CD8-positive, alpha-beta memory T cell (primary cell): ENCODE results near the gene P2RX4. TPM values are rescaled to one million over a fixed set of nuclear protein-coding genes. Genes with fewer than 3 reads are reported as not detected.
"Not testable (repeated sequence)": the region's sequence is repeated elsewhere in the genome, so short reads cannot be mapped to it uniquely, and the experiment has no call there.

ENCODE experiments used
- CTCF ChIA-PET: fragments of 350-600 bp; sonication (Branson Sonifier 250); formaldehyde crosslinking; loops from one replicate; lab custom pipeline; 2021; ENCODE audit warnings: antibody characterized with exemption; lab: Charles Lee
- POLR2A ChIA-PET: fragments of 350-600 bp; sonication (Branson Sonifier 250); formaldehyde crosslinking; loops from one replicate; lab custom pipeline; 2021; ENCODE audit warnings: antibody characterized with exemption; lab: Charles Lee
- DNase-seq, 5 donors: peaks; one replicate each; pipeline versions ENCODE4 v3.0.0 to v3.0.0-alpha.2; 2020 to 2022; ENCODE audit warnings: mixed read lengths in 1 of 5
- H3K27ac ChIP-seq: one replicate; pipeline ENCODE4 v1.7.0; 2013; ENCODE audit warnings: low read depth, mild to moderate bottlenecking, low read length, moderate library complexity
- H3K27me3 ChIP-seq: 2 replicates; pipeline ENCODE4 v1.7.0; 2013; ENCODE audit warnings: low read length, mild to moderate bottlenecking; ENCODE audit not compliant: insufficient read depth, poor library complexity, severe bottlenecking
- H3K36me3 ChIP-seq: 2 replicates; pipeline ENCODE4 v1.7.0; 2013; ENCODE audit warnings: mild to moderate bottlenecking, low read length, moderate library complexity; ENCODE audit not compliant: insufficient read depth
- H3K4me1 ChIP-seq: 2 replicates; pipeline ENCODE4 v1.7.0; 2013; ENCODE audit warnings: mild to moderate bottlenecking, low read length, moderate library complexity; ENCODE audit not compliant: insufficient read depth
- H3K4me3 ChIP-seq: 2 replicates; pipeline ENCODE4 v1.7.0; 2013; ENCODE audit warnings: mild to moderate bottlenecking, low read length
- H3K9me3 ChIP-seq: 2 replicates; pipeline ENCODE4 v1.7.0; 2013; ENCODE audit warnings: mild to moderate bottlenecking, low read length
- H3K27ac Mint-ChIP-seq, 8 donors: one replicate each; pipeline ENCODE4 v1.8.0; 2020 to 2021; ENCODE audit warnings: mixed read lengths in 8 of 8, mild to moderate bottlenecking in 6 of 8, inconsistent platforms in 3 of 8, moderate library complexity in 3 of 8
- H3K27me3 Mint-ChIP-seq, 2 donors: one replicate each; pipeline ENCODE4 v1.8.0; 2020 to 2021; ENCODE audit warnings: mixed read lengths in 2 of 2, mild to moderate bottlenecking in 1 of 2, moderate library complexity in 1 of 2
- H3K36me3 Mint-ChIP-seq, 3 donors: one replicate each; pipeline ENCODE4 v1.8.0; 2020 to 2021; ENCODE audit warnings: mixed read lengths in 3 of 3, inconsistent platforms in 1 of 3, mild to moderate bottlenecking in 1 of 3
- H3K4me1 Mint-ChIP-seq, 3 donors: one replicate each; pipeline ENCODE4 v1.8.0; 2020 to 2021; ENCODE audit warnings: mixed read lengths in 3 of 3, inconsistent platforms in 1 of 3, mild to moderate bottlenecking in 1 of 3
- H3K4me3 Mint-ChIP-seq, 7 donors: one replicate each; pipeline ENCODE4 v1.8.0; 2020 to 2021; ENCODE audit warnings: mixed read lengths in 7 of 7, mild to moderate bottlenecking in 6 of 7, moderate library complexity in 4 of 7, inconsistent platforms in 2 of 7
- H3K9me3 Mint-ChIP-seq, 5 donors: one replicate each; pipeline ENCODE4 v1.8.0; 2020 to 2022; ENCODE audit warnings: mixed read lengths in 5 of 5, mild to moderate bottlenecking in 3 of 5, moderate library complexity in 2 of 5, inconsistent platforms in 1 of 5
- polyA plus RNA-seq: library from polyadenylated mRNA; unstranded; fragments of 300-500 nt; fragmentation: Illumina TruSeq; gene quantifications from one replicate; pipeline ENCODE4 v1.2.3, GENCODE V29; 2021
- total RNA-seq, 2 experiments: library from RNA; stranded (reverse); gene quantifications; one replicate each; pipeline ENCODE4 v1.2.3, GENCODE V29; 2021

P2RX4 gene
- total and polyA plus RNA-seq, 3 experiments from 2014 or later: 27.0 to 40.3 (median 39.2) TPM

DNA sequence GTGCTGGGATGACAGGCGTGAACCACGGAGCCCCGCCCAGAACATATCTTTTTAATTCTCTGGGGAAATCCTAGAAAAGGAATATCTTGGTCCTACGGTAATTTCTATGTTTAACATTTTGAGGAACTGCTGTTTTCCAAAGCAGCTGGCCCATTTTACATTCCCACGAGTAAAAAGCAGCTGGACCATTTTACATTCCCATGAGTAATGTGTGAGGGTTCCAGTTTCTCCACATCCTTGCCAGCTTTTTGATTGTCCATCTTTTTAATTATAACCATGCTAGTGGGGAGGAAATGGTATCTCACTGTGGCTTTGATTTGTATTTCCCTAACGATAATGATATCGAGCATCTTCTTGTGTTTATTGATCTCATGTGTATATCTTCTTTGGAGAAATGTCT lies 4.4 kb upstream of the P2RX4 start:
- H3K9me3 ChIP-seq: no peaks in the 10 kb centered on the region
- ChIA-PET CTCF (no interaction called here), POLR2A (no interaction called here)
- H3K4me1 ChIP-seq: peaks cover 7% of the 10 kb centered on the region
- H3K36me3 ChIP-seq: no peaks in the 10 kb centered on the region
- Mint-ChIP-seq H3K4me1 (peaks cover 0 to 5% (median 3%) of the 10 kb centered on the region in 3 donors), H3K27me3 (no peaks in the 10 kb centered on the region), H3K36me3 (peaks cover 0 to under 1% (median 0%) of the 10 kb centered on the region in 3 donors), H3K9me3 (no peaks in the 10 kb centered on the region), H3K4me3 (peak overlapping the region in 1 of 7 donors; percentile 48), H3K27ac (peak overlapping the region in 1 of 8 donors; percentile 27)
- no peaks in the 10 kb centered on the region for H3K27me3 ChIP-seq
- H3K4me3 ChIP-seq: no peak overlapping the region
- no peak overlapping the region for H3K27ac ChIP-seq
- DNase-seq: no peak

GRCh38 chr12:121208571-121208970 lies 1.4 kb upstream of the P2RX4 start:
- H3K9me3 Mint-ChIP-seq, H3K27me3 Mint-ChIP-seq, DNase-seq, H3K36me3 ChIP-seq, H3K9me3 ChIP-seq, H3K4me3 ChIP-seq, H3K27ac ChIP-seq, POLR2A ChIA-PET, H3K27me3 ChIP-seq: not testable (repeated sequence)
- H3K4me1 ChIP-seq: peaks cover 16% of the 10 kb centered on the region
- peaks cover 0 to 11% (median 0%) of the 10 kb centered on the region in 3 donors for H3K36me3 Mint-ChIP-seq
- H3K27ac Mint-ChIP-seq: peak overlapping the region in 7 of 8 donors; percentile 9 to 91 (median 46)
- peaks cover 13 to 29% (median 14%) of the 10 kb centered on the region in 3 donors for H3K4me1 Mint-ChIP-seq
- CTCF ChIA-PET: interaction anchor here (1.7 kb wide), 1 partner anchor 15 kb away, joined by 3 read pairs; no protein-coding TSS in a partner anchor
- peak overlapping the region; percentile 66 to 92 (median 78) for H3K4me3 Mint-ChIP-seq

- Histone ChIP-seq H3K36me3 (no peaks in the 10 kb centered on the region), H3K27ac (peak overlapping the region; percentile 90), H3K27me3 (no peaks in the 10 kb centered on the region), H3K4me1 (peaks cover 16% of the 10 kb centered on the region), H3K4me3 (peak overlapping the region; percentile 65), H3K9me3 (no peaks in the 10 kb centered on the region)
- Mint-ChIP-seq H3K27me3 (no peaks in the 10 kb centered on the region), H3K4me1 (peaks cover 15 to 34% (median 16%) of the 10 kb centered on the region in 3 donors), H3K27ac (peak overlapping the region; percentile 43 to 91 (median 83)), H3K9me3 (no peaks in the 10 kb centered on the region), H3K36me3 (peaks cover 0 to 13% (median 1%) of the 10 kb centered on the region in 3 donors), H3K4me3 (peak overlapping the region; percentile 75 to 92 (median 82))
- ChIA-PET POLR2A (interaction anchor here (0.6 to 0.7 kb wide), 2 partner anchors 113 to 765 kb away, joined by 4 to 13 read pairs; no protein-coding TSS in a partner anchor), CTCF (interaction anchor here (0.7 to 1.7 kb wide), 2 partner anchors 15 to 142 kb away, joined by 3 read pairs; no protein-coding TSS in a partner anchor)
- DNase-seq: no peak
These were observed 708 bp upstream of the P2RX4 start for GRCh38 chr12:121209221-121209620.

GRCh38 chr12:121212875-121213274 lies 2.9 kb downstream of the P2RX4 start:
- Mint-ChIP-seq H3K4me1 (peaks cover 27 to 57% (median 37%) of the 10 kb centered on the region in 3 donors), H3K36me3 (peaks cover 0 to 34% (median 5%) of the 10 kb centered on the region in 3 donors), H3K27ac (peak overlapping the region in 3 of 8 donors; percentile 22 to 91 (median 65)), H3K9me3 (no peaks in the 10 kb centered on the region), H3K4me3 (peak overlapping the region in 2 of 7 donors; percentile 5 to 32), H3K27me3 (no peaks in the 10 kb centered on the region)
- CTCF ChIA-PET: no interaction called here
- no peak overlapping the region for H3K27ac ChIP-seq
- H3K4me1 ChIP-seq: peaks cover 16% of the 10 kb centered on the region
- no peak overlapping the region for H3K4me3 ChIP-seq
- POLR2A ChIA-PET: interaction anchor here (0.6 kb wide), 1 partner anchor 200 kb away, joined by 6 read pairs; no protein-coding TSS in a partner anchor
- no peak for DNase-seq
- H3K27me3 ChIP-seq: no peaks in the 10 kb centered on the region
- no peaks in the 10 kb centered on the region for H3K9me3 ChIP-seq
- no peaks in the 10 kb centered on the region for H3K36me3 ChIP-seq

DNA sequence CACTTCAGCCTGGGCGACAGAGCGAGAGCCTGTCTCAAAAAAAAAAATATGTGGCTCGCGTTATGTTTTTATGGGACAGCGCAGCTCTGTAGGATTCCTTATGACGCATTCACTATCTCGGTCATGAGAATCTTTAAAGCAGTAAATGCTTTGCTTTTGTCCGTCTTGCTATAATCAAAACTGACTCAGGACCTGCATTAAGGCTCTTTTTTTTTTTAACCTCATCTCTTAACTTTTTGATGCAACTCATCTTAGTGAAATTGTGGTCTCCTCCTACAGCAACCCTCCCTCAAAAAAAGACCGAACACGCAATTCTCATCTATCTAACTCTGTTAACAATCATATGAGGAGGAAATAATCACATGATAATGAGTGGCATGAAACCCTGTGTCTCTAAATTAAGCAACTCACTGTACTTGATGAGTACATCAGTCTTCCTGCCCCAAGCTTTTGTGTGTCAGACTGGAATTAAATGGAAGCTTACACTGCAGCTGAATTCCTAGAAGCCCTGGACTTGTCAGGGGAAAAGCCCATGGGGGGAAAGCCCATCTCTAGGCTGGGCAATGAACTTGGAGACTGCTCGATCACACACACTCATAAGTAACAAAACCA lies 4.3 kb downstream of the P2RX4 start:
- H3K9me3 Mint-ChIP-seq: no peaks in the 10 kb centered on the region
- no peak for DNase-seq

GRCh38 chr12:121214855-121215745 lies 5.2 kb downstream of the P2RX4 start:
- Histone ChIP-seq H3K27me3 (no peaks in the 10 kb centered on the region), H3K36me3 (no peaks in the 10 kb centered on the region), H3K4me3 (no peak overlapping the region), H3K4me1 (peaks cover 10% of the 10 kb centered on the region), H3K27ac (no peak overlapping the region), H3K9me3 (no peaks in the 10 kb centered on the region)
- peaks cover 27 to 52% (median 37%) of the 10 kb centered on the region in 3 donors for H3K4me1 Mint-ChIP-seq
- H3K27me3 Mint-ChIP-seq: no peaks in the 10 kb centered on the region
- no peak for DNase-seq
- peak overlapping the region; percentile 5 to 93 (median 74) for H3K27ac Mint-ChIP-seq
- ChIA-PET POLR2A (interaction anchor here (1.8 kb wide), 1 partner anchor 10 kb away, joined by 6 read pairs; no protein-coding TSS in a partner anchor), CTCF (interaction anchor here (1.3 to 2.3 kb wide), 2 partner anchors 7 to 15 kb away, joined by 3 to 5 read pairs; no protein-coding TSS in a partner anchor)
- H3K9me3 Mint-ChIP-seq: no peaks in the 10 kb centered on the region
- H3K36me3 Mint-ChIP-seq: peaks cover 0 to 50% (median 10%) of the 10 kb centered on the region in 3 donors
- peak overlapping the region in 2 of 7 donors; percentile 38 to 61 for H3K4me3 Mint-ChIP-seq

More for the DNA sequence above, 4.3 kb downstream of the P2RX4 start:
- Mint-ChIP-seq H3K27me3 (no peaks in the 10 kb centered on the region), H3K36me3 (peaks cover 0 to 47% (median 7%) of the 10 kb centered on the region in 3 donors), H3K4me1 (peaks cover 29 to 55% (median 37%) of the 10 kb centered on the region in 3 donors), H3K27ac (peak overlapping the region; percentile 5 to 93 (median 56)), H3K4me3 (peak overlapping the region in 6 of 7 donors; percentile 0 to 81 (median 43))
- ChIA-PET CTCF (interaction anchor here (1.3 kb wide), 1 partner anchor 8 kb away, joined by 3 read pairs; no protein-coding TSS in a partner anchor), POLR2A (interaction anchor here (0.7 to 1.8 kb wide), 2 partner anchors 10 to 596 kb away, joined by 3 to 6 read pairs; no protein-coding TSS in a partner anchor)
- Histone ChIP-seq H3K27me3 (no peaks in the 10 kb centered on the region), H3K4me1 (peaks cover 12% of the 10 kb centered on the region), H3K36me3 (no peaks in the 10 kb centered on the region), H3K27ac (no peak overlapping the region), H3K9me3 (no peaks in the 10 kb centered on the region), H3K4me3 (no peak overlapping the region)

DNA sequence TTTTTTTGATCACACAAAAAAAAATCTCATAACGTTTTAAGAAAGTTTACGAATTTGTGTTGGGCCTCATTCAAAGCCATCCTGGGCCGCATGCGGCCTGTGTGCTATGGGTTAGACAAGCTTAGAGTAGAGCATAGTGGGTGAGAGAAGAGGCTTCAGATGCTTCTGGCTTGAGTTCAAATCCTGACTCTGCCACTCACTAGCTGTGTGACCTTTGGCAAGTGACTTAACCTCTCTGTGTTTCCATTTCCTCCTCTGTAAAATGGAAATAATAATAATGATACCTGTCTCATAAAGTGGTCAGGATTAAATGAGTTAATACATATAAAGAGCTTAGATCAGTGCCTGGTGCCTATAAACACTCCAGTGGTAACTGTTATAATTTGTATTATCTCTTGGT lies 6.2 kb downstream of the P2RX4 start:
- Histone ChIP-seq H3K9me3 (no peaks in the 10 kb centered on the region), H3K36me3 (no peaks in the 10 kb centered on the region), H3K4me1 (peaks cover 2% of the 10 kb centered on the region), H3K27me3 (no peaks in the 10 kb centered on the region), H3K27ac (no peak overlapping the region), H3K4me3 (no peak overlapping the region)
- ChIA-PET CTCF (interaction anchor here (1.9 to 2.3 kb wide), 2 partner anchors 14 to 23 kb away, joined by 4 to 5 read pairs; no protein-coding TSS in a partner anchor), POLR2A (no interaction called here)
- H3K9me3 Mint-ChIP-seq: no peaks in the 10 kb centered on the region
- peaks cover 0 to 47% (median 10%) of the 10 kb centered on the region in 3 donors for H3K36me3 Mint-ChIP-seq
- peaks cover 21 to 47% (median 31%) of the 10 kb centered on the region in 3 donors for H3K4me1 Mint-ChIP-seq
- DNase-seq: no peak
- H3K27ac Mint-ChIP-seq: peak overlapping the region in 4 of 8 donors; percentile 43 to 86 (median 60)
- no peaks in the 10 kb centered on the region for H3K27me3 Mint-ChIP-seq
- no peak overlapping the region for H3K4me3 Mint-ChIP-seq
